Peyer's patch (tissue), 4 donors: ENCODE data around the gene MXD1. TPM values are rescaled to one million over a fixed set of nuclear protein-coding genes. Genes with fewer than 3 reads are reported as not detected.

ENCODE experiments used
- DNase-seq, 3 donors: peaks; one replicate each; pipeline ENCODE4 v3.0.0-alpha.2; 2017 to 2019
- H3K27ac ChIP-seq, 4 donors: fragments of 200-600 bp; sonication (generic); one replicate each; pipeline ENCODE4 v1.5.1; 2016 to 2019
- H3K27me3 ChIP-seq, 2 donors: fragments of 200-600 bp; sonication (generic); one replicate each; pipeline ENCODE4 v1.5.1; 2019
- H3K36me3 ChIP-seq, 3 donors: fragments of 200-600 bp; sonication (generic); one replicate each; pipeline ENCODE4 v1.5.1; 2016 to 2019
- H3K4me1 ChIP-seq, 4 donors: fragments of 200-600 bp; sonication (generic); one replicate each; pipeline ENCODE4 v1.5.1; 2016 to 2019
- H3K4me3 ChIP-seq, 4 donors: fragments of 200-600 bp; sonication (generic); 1 replicate in 3 of 4; 2 replicates in 1 of 4; pipeline ENCODE4 v1.5.1; 2016 to 2019; ENCODE audit warnings: mild to moderate bottlenecking in 1 of 4
- H3K9me3 ChIP-seq, 4 donors: fragments of 200-600 bp; sonication (generic); one replicate each; pipeline ENCODE4 v1.5.1; 2016 to 2019; ENCODE audit warnings: mild to moderate bottlenecking in 1 of 4
- CTCF ChIP-seq, 6 experiments: fragments of 450-650 bp in 4 of 6; fragments of 200-600 bp in 2 of 6; sonication (generic) in 1 of 6; IDR thresholded peaks; one replicate each; pipeline ENCODE4 v1.5.1; 2017 to 2019; ENCODE audit warnings: antibody characterized with exemption in 6 of 6, mild to moderate bottlenecking in 3 of 6, moderate library complexity in 1 of 6
- POLR2A ChIP-seq, 2 donors: fragments of 450-650 bp; IDR thresholded peaks; one replicate each; pipeline ENCODE4 v1.5.1; 2017; ENCODE audit warnings: antibody characterized with exemption in 2 of 2, mild to moderate bottlenecking in 2 of 2, moderate library complexity in 2 of 2
- total RNA-seq, 4 donors: library from RNA; depleted of rRNA; stranded (reverse); fragments of >200 nt; gene quantifications; one replicate each; pipeline ENCODE4 v1.1.0, GENCODE V29; 2016

Gene MXD1
- total RNA-seq, 4 donors from 2014 or later, result 18.2 to 83.7 (median 74.4) TPM

- TF ChIP-seq POLR2A (IDR thresholded peaks at IDR 0.05) (no peak), CTCF (IDR thresholded peaks at IDR 0.05) (no peak)
- DNase-seq, result peak in 1 of 3 donors; percentile 39
- no peak overlapping the region for H3K27ac ChIP-seq
- no peak overlapping the region for H3K4me3 ChIP-seq
- H3K36me3 ChIP-seq, result no peaks in the 10 kb centered on the region
- H3K4me1 ChIP-seq, result peaks cover 0 to 7% (median 0%) of the 10 kb centered on the region in 4 donors
- no peaks in the 10 kb centered on the region for H3K27me3 ChIP-seq
- no peaks in the 10 kb centered on the region for H3K9me3 ChIP-seq
Measured at GRCh38 chr2:69969126-69969983, 54.4 kb downstream of the MXD1 start.

- DNase-seq, result peak in 1 of 3 donors; percentile 21
- no peak for TF ChIP-seq POLR2A (IDR thresholded peaks at IDR 0.05)
- no peak for TF ChIP-seq CTCF (IDR thresholded peaks at IDR 0.05)
- no peak overlapping the region for H3K27ac ChIP-seq
Measured at GRCh38 chr2:69969991-69970390, 55.1 kb downstream of the MXD1 start.

GRCh38 chr2:69972822-69973221, 57.9 kb downstream of the MXD1 start:
- Histone ChIP-seq H3K27ac (no peak overlapping the region), H3K4me3 (no peak overlapping the region), H3K4me1 (no peaks in the 10 kb centered on the region), H3K36me3 (no peaks in the 10 kb centered on the region), H3K9me3 (no peaks in the 10 kb centered on the region), H3K27me3 (no peaks in the 10 kb centered on the region)
- no peak for TF ChIP-seq CTCF (IDR thresholded peaks at IDR 0.05)
- no peak for TF ChIP-seq POLR2A (IDR thresholded peaks at IDR 0.05)
- no peak for DNase-seq

More at GRCh38 chr2:69969991-69970390, 55.1 kb downstream of the MXD1 start:
- no peak overlapping the region for H3K4me3 ChIP-seq
- H3K4me1 ChIP-seq, result peaks cover 0 to 3% (median 0%) of the 10 kb centered on the region in 4 donors
- H3K9me3 ChIP-seq, result no peaks in the 10 kb centered on the region
- H3K27me3 ChIP-seq, result no peaks in the 10 kb centered on the region
- H3K36me3 ChIP-seq, result no peaks in the 10 kb centered on the region

GRCh38 chr2:69973335-69973735, 58.4 kb downstream of the MXD1 start:
- Histone ChIP-seq H3K36me3 (no peaks in the 10 kb centered on the region), H3K27ac (no peak overlapping the region), H3K27me3 (no peaks in the 10 kb centered on the region), H3K9me3 (no peaks in the 10 kb centered on the region), H3K4me3 (no peak overlapping the region), H3K4me1 (no peaks in the 10 kb centered on the region)
- TF ChIP-seq CTCF (IDR thresholded peaks at IDR 0.05) (no peak), POLR2A (IDR thresholded peaks at IDR 0.05) (no peak)
- DNase-seq, result peak in 1 of 3 donors; percentile 49

- Histone ChIP-seq H3K27me3 (no peaks in the 10 kb centered on the region), H3K9me3 (no peaks in the 10 kb centered on the region), H3K36me3 (no peaks in the 10 kb centered on the region), H3K4me1 (no peaks in the 10 kb centered on the region), H3K27ac (no peak overlapping the region), H3K4me3 (no peak overlapping the region)
- peak in 1 of 3 donors; percentile 31 for DNase-seq
- TF ChIP-seq CTCF (IDR thresholded peaks at IDR 0.05), result no peak
Measured at GRCh38 chr2:69975136-69975852, 60.4 kb downstream of the MXD1 start.
